Uterine smooth muscle cell (primary cell): ENCODE results near the gene CHML. TPM values are rescaled to one million over a fixed set of nuclear protein-coding genes. Genes with fewer than 3 reads are reported as not detected.

Experiments used
- total RNA-seq: library from RNA; depleted of rRNA; stranded (reverse); fragments of >200 nt; gene quantifications from 2 replicates; pipeline ENCODE4 v1.2.3, GENCODE V29; 2014

CHML gene, protein sequence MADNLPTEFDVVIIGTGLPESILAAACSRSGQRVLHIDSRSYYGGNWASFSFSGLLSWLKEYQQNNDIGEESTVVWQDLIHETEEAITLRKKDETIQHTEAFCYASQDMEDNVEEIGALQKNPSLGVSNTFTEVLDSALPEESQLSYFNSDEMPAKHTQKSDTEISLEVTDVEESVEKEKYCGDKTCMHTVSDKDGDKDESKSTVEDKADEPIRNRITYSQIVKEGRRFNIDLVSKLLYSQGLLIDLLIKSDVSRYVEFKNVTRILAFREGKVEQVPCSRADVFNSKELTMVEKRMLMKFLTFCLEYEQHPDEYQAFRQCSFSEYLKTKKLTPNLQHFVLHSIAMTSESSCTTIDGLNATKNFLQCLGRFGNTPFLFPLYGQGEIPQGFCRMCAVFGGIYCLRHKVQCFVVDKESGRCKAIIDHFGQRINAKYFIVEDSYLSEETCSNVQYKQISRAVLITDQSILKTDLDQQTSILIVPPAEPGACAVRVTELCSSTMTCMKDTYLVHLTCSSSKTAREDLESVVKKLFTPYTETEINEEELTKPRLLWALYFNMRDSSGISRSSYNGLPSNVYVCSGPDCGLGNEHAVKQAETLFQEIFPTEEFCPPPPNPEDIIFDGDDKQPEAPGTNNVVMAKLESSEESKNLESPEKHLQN
- 13.4 and 20.4 TPM in 2 replicates for total RNA-seq

DNA sequence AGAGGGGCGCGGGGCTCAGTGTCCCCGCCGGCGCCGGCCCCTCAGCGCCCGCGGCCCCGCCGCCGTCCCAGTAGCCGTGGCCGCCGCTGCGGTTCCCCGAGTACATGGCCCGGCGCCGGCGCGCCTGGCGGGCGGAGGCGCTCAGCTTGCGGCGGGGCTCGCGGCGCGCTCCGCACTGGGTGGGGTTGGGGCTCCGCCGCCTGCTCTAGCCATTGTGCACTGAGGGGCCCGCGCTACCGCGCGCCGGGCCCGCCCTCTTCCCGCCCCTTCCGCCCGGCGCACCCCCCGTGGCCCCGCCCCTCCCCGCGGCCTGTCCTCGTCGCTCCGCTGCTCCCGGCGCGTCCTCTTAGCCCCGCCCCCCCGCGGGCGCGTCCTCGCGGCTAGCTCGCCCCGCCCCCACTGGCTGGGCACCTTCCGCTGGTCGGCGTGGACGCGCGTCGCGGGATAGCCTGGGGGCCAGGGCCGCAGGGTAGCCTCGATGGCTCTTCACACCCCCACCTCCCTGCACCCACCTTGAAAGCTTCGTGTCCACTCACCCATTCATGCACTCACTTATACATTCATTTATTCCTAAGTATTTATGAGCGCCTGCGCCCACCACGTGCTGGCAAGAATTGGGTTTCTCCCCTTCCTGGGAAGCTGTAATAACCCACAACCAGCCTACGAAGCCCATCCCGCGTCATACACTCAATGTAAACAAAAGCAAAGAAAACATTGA is at the start of gene CHML, which contains the start of gene OPN3:
TSS of gene CHML (minus strand) at position 221 of the 718 bp plus-strand sequence. CDS start 4,603 bp downstream, outside the sequence.
TSS of gene OPN3 (minus strand) at position 221 of the 718 bp plus-strand sequence. CDS start at position 106, 115 bp downstream.

DNA sequence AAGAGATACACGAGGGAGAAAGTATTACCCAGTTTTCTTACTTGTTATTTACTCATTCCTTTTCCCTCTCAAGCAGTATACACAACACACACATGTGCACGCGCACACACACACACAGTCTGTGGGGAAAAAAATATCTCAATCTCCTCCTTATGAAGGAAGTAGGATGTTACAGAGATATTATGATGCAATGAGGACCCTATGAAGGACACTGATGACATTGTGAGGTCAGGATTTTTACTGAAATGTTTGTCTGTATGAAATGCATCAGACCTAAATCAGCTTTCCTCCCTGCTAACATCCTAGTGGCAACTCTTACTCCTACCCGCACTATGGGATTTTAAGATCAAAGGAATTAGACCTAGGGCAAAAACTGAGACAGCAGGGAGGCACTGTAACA is 11.8 kb upstream of the CHML start, which contains the start of gene WDR64:
TSS of gene WDR64 (plus strand) at position 270 of the 400 bp plus-strand sequence. CDS start 204 bp downstream, outside the sequence.

Other genes with a start within 250 kb of the CHML start
- gene FH, start 120.6 kb downstream of the CHML start, total RNA-seq = 88.1 and 153 TPM in 2 replicates
- under 0.01 TPM in 1 of 2 replicates, not detected in the other for gene KMO, start 108.0 kb downstream of the CHML start, total RNA-seq
- 13.2 and 16.4 TPM in 2 replicates for gene OPN3, start within 50 bp of the CHML start, total RNA-seq
- not detected in 2 replicates for gene WDR64, start 11.9 kb upstream of the CHML start, total RNA-seq
- 6.2 and 22.9 TPM in 2 replicates for gene EXO1, start 207.8 kb upstream of the CHML start, total RNA-seq